ENCODE measurements around the gene ASB15.

DNA sequence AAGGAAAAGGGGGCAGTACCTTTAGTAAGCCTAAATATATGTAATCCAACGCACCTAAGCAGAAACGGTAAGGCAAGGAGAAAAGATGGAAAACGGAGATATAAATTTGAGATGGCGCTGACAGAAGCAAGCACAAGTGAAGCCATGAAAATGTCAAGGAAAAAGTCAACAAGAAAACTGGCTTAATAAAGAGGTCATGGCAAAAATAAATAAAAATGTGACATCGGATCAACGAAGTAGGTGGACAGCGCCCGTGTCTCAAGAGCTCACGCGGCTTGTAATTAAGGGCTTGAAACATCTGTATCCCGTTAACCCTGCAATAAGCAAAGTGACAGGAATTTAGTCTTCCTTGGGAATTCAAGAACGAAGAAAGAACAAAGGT, 44.6 kb upstream of the ASB15 start:
- no peak for TF ChIP-seq CTCF (IDR thresholded peaks at IDR 0.05; ENCODE audit: low read depth, low read length)
- TF ChIP-seq POLR2A (IDR thresholded peaks at IDR 0.05; ENCODE audit: extremely low read depth, insufficient read length), result no peak
- TF ChIP-seq, protein P1, sequence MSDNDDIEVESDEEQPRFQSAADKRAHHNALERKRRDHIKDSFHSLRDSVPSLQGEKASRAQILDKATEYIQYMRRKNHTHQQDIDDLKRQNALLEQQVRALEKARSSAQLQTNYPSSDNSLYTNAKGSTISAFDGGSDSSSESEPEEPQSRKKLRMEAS (IDR thresholded peaks at IDR 0.05; ENCODE audit: low read depth, low read length), result peak; percentile 26; the same call in 1 of the 2 replicates
- TF ChIP-seq MYC (IDR thresholded peaks at IDR 0.05; ENCODE audit: low read depth, low read length), result no peak

Measured in NB4 (cell line).